Osteocyte (in vitro differentiated cells): ENCODE results near the gene GLB1L2. TPM values are rescaled to one million over a fixed set of nuclear protein-coding genes. Genes with fewer than 3 reads are reported as not detected.
"Not testable (repeated sequence)": the region's sequence is repeated elsewhere in the genome, so short reads cannot be mapped to it uniquely, and the experiment has no call there.

Experiments
- DNase-seq: peaks from one replicate; pipeline ENCODE4 v3.0.0; 2021; ENCODE audit warnings: mixed read lengths; ENCODE audit not compliant: unreplicated experiment; ENCODE audit errors: extremely low spot score
- H3K27ac Mint-ChIP-seq: one replicate; pipeline ENCODE4 v1.8.0; 2021; ENCODE audit warnings: mild to moderate bottlenecking, mixed read lengths; ENCODE audit not compliant: unreplicated experiment
- H3K27me3 Mint-ChIP-seq: one replicate; pipeline ENCODE4 v1.8.0; 2021; ENCODE audit warnings: mixed read lengths; ENCODE audit not compliant: unreplicated experiment
- H3K36me3 Mint-ChIP-seq: one replicate; pipeline ENCODE4 v1.8.0; 2021; ENCODE audit warnings: mixed read lengths; ENCODE audit not compliant: unreplicated experiment
- H3K4me1 Mint-ChIP-seq: one replicate; pipeline ENCODE4 v1.8.0; 2021; ENCODE audit warnings: mixed read lengths; ENCODE audit not compliant: unreplicated experiment
- H3K4me3 Mint-ChIP-seq: one replicate; pipeline ENCODE4 v1.8.0; 2021; ENCODE audit warnings: mild to moderate bottlenecking, moderate library complexity, mixed read lengths; ENCODE audit not compliant: unreplicated experiment
- H3K9me3 Mint-ChIP-seq: one replicate; pipeline ENCODE4 v1.8.0; 2021; ENCODE audit warnings: mixed read lengths; ENCODE audit not compliant: unreplicated experiment
- CTCF ChIP-seq: fragments of 200-600 bp; sonication (generic); IDR thresholded peaks from 2 replicates; pipeline ENCODE4 v1.5.0; 2021; ENCODE audit warnings: antibody characterized with exemption, mild to moderate bottlenecking, moderate library complexity
- total RNA-seq: library from RNA; stranded (reverse); gene quantifications from 2 replicates; pipeline ENCODE4 v1.2.1, GENCODE V29; 2021

GLB1L2 gene
- total RNA-seq, 1 donor from 2014 or later: not detected

GRCh38 chr11:134312807-134313206 is 19.0 kb upstream of the GLB1L2 start:
- no peaks in the 10 kb centered on the region for H3K4me1 Mint-ChIP-seq
- DNase-seq: no peak
- no peak for TF ChIP-seq CTCF
- H3K36me3 Mint-ChIP-seq: no peaks in the 10 kb centered on the region
- no peak overlapping the region for H3K4me3 Mint-ChIP-seq
- no peaks in the 10 kb centered on the region for H3K9me3 Mint-ChIP-seq
- H3K27ac Mint-ChIP-seq: no peak overlapping the region
- H3K27me3 Mint-ChIP-seq: peaks cover 24% of the 10 kb centered on the region

- DNase-seq: no peak
- TF ChIP-seq CTCF: no peak
- no peak overlapping the region for H3K27ac Mint-ChIP-seq
- H3K4me3 Mint-ChIP-seq: no peak overlapping the region
- H3K4me1 Mint-ChIP-seq: no peaks in the 10 kb centered on the region
- H3K36me3 Mint-ChIP-seq: no peaks in the 10 kb centered on the region
- H3K27me3 Mint-ChIP-seq: peaks cover 24% of the 10 kb centered on the region
- no peaks in the 10 kb centered on the region for H3K9me3 Mint-ChIP-seq
Observed at GRCh38 chr11:134313379-134313778, 18.4 kb upstream of the GLB1L2 start.

DNA sequence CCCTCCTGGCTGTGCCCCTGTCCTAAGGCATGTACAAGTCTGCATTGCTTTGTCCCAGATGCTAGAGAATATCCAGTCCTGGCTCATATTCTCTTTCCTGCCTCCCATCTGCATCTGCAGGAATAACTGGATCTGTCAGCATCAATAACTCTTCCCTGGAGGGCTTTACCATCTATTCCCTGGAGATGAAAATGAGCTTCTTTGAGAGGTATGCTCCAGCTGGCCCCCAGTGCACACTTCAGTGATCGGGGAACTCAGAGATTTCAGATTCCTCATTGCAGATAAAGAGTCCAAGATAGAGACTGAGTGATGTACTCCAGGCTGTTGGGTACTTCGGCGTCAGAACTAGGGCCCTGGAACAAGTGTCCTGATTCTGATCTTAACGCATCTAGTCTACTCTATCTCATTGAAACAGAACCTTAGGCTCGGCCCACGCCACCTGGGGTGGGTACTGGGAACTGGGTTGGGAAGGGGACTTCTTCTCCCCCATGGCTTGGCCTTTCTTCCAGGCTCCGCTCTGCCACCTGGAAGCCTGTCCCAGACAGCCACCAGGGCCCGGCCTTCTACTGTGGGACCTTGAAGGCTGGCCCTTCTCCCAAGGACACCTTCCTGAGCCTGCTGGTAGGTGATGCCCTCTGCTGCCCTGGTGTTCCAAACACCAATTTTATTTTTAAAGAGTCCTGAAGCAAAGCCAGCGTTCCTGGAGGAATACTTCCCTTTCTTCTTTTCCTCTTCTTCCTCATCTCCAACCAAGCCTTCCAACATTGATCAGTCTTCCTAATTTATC is 17.8 kb upstream of the GLB1L2 start:
- Mint-ChIP-seq H3K36me3 (no peaks in the 10 kb centered on the region), H3K27ac (no peak overlapping the region), H3K4me3 (no peak overlapping the region), H3K9me3 (no peaks in the 10 kb centered on the region), H3K4me1 (no peaks in the 10 kb centered on the region), H3K27me3 (peaks cover 24% of the 10 kb centered on the region)
- no peak for TF ChIP-seq CTCF
- DNase-seq: no peak

GRCh38 chr11:134317103-134317502 is 14.7 kb upstream of the GLB1L2 start:
- Mint-ChIP-seq H3K36me3 (no peaks in the 10 kb centered on the region), H3K27me3 (peaks cover 28% of the 10 kb centered on the region), H3K27ac (no peak overlapping the region), H3K4me1 (no peaks in the 10 kb centered on the region), H3K9me3 (peaks cover 6% of the 10 kb centered on the region), H3K4me3 (no peak overlapping the region)
- DNase-seq: no peak
- TF ChIP-seq CTCF: no peak

GRCh38 chr11:134321373-134321772 is 10.4 kb upstream of the GLB1L2 start:
- peaks cover 26% of the 10 kb centered on the region for H3K27me3 Mint-ChIP-seq
- H3K9me3 Mint-ChIP-seq, DNase-seq, H3K4me1 Mint-ChIP-seq, H3K27ac Mint-ChIP-seq, H3K36me3 Mint-ChIP-seq, H3K4me3 Mint-ChIP-seq: not testable (repeated sequence)
